ENCODE results near the gene TUBG1. TPM values are rescaled to one million over a fixed set of nuclear protein-coding genes. Genes with fewer than 3 reads are reported as not detected.
A peak's percentile ranks its signal among the peaks of the same experiment; 100 is the strongest.

TUBG1 gene
- total and polyA plus RNA-seq, 9 of the 15 experiments (the other 6 are each of a cell fraction or from before 2014, with no cell fraction given): 33.1 to 147 (median 66.0) TPM

DNA sequence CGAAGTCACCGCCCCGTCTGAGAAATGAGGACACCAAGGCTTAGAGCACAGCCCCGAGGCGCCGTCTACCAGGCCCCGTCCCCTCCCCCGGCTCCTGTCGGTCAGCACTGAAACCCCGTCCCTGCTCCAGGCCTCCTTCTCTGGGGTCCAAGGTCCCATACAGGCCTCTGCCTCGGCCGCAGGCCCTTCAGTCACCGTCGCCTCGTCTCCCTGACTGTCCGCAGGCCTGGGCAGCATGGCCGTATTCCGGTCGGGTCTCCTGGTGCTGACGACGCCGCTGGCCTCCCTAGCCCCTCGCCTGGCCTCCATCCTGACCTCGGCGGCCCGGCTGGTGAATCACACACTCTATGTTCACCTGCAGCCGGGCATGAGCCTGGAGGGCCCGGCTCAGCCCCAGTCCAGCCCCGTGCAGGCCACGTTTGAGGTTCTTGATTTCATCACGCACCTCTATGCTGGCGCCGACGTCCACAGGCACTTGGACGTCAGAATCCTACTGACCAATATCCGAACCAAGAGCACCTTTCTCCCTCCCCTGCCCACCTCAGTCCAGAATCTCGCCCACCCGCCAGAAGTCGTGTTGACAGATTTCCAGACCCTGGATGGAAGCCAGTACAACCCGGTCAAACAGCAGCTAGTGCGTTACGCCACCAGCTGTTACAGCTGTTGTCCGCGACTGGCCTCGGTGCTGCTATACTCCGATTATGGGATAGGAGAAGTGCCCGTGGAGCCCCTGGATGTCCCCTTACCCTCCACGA is 46.9 kb upstream of the TUBG1 start (continued):
- TF ChIP-seq PHTF2 (CRISPR knock-in tag; IDR thresholded peaks at IDR 0.05) (no peak), ZBTB7A (IDR thresholded peaks at IDR 0.05; ENCODE audit: borderline replicate concordance, control insufficient read depth, low read depth, low read length) (0 out of 2 replicates have a peak, but pooled peaks have one; percentile 24), EZH2 (IDR thresholded peaks at IDR 0.05; ENCODE audit: borderline replicate concordance, low read depth, low read length) (no peak), PYGO2 (tag; IDR thresholded peaks at IDR 0.05) (no peak), ZFX (CRISPR knock-in tag; IDR thresholded peaks at IDR 0.05) (peak; percentile 64), CBX8 (IDR thresholded peaks at IDR 0.05; ENCODE audit: borderline replicate concordance, extremely low read depth, low read depth, low read length, poor library complexity, severe bottlenecking) (no peak), RBM15 (IDR thresholded peaks at IDR 0.05; ENCODE audit: insufficient read depth, low read length) (no peak), ZNF79 (CRISPR knock-in tag; IDR thresholded peaks at IDR 0.05; ENCODE audit: low read depth) (no peak), ZNF324 (CRISPR knock-in tag; IDR thresholded peaks at IDR 0.05) (no peak), SAP30 (IDR thresholded peaks at IDR 0.05; ENCODE audit: borderline replicate concordance, insufficient read depth, low read depth, low read length, poor library complexity, severe bottlenecking) (peak; percentile 6), SRSF9 (IDR thresholded peaks at IDR 0.05; ENCODE audit: borderline replicate concordance, low read depth, low read length) (no peak), CBFA2T3 (IDR thresholded peaks at IDR 0.05) (0 out of 2 replicates have a peak, but pooled peaks have one; percentile 14), SMARCA4 (IDR thresholded peaks at IDR 0.05) (no peak), TAF15 (IDR thresholded peaks at IDR 0.05; ENCODE audit: low read depth, low read length) (no peak), DACH1 (IDR thresholded peaks at IDR 0.05; ENCODE audit: partially characterized antibody) (peak; percentile 81), CREM (IDR thresholded peaks at IDR 0.05; ENCODE audit: low read depth) (peak; percentile 50)
- TF ChIP-seq, protein P1, sequence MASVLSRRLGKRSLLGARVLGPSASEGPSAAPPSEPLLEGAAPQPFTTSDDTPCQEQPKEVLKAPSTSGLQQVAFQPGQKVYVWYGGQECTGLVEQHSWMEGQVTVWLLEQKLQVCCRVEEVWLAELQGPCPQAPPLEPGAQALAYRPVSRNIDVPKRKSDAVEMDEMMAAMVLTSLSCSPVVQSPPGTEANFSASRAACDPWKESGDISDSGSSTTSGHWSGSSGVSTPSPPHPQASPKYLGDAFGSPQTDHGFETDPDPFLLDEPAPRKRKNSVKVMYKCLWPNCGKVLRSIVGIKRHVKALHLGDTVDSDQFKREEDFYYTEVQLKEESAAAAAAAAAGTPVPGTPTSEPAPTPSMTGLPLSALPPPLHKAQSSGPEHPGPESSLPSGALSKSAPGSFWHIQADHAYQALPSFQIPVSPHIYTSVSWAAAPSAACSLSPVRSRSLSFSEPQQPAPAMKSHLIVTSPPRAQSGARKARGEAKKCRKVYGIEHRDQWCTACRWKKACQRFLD (CRISPR knock-in tag; IDR thresholded peaks at IDR 0.05): peak; percentile 29; the same call in 1 of the 2 replicates
- TF ChIP-seq, protein P2, sequence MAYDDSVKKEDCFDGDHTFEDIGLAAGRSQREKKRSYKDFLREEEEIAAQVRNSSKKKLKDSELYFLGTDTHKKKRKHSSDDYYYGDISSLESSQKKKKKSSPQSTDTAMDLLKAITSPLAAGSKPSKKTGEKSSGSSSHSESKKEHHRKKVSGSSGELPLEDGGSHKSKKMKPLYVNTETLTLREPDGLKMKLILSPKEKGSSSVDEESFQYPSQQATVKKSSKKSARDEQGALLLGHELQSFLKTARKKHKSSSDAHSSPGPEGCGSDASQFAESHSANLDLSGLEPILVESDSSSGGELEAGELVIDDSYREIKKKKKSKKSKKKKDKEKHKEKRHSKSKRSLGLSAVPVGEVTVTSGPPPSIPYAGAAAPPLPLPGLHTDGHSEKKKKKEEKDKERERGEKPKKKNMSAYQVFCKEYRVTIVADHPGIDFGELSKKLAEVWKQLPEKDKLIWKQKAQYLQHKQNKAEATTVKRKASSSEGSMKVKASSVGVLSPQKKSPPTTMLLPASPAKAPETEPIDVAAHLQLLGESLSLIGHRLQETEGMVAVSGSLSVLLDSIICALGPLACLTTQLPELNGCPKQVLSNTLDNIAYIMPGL (CRISPR knock-in tag; IDR thresholded peaks at IDR 0.05): peak; percentile 72; the same call in 1 of the 2 replicates
- TF ChIP-seq, protein P3, sequence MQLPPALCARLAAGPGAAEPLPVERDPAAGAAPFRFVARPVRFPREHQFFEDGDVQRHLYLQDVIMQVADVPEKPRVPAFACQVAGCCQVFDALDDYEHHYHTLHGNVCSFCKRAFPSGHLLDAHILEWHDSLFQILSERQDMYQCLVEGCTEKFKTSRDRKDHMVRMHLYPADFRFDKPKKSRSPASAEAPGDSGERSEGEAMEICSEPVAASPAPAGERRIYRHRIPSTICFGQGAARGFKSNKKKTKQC (CRISPR knock-in tag; IDR thresholded peaks at IDR 0.05): 0 out of 2 replicates have a peak, but pooled peaks have one; percentile 25
- TF ChIP-seq, protein P4, sequence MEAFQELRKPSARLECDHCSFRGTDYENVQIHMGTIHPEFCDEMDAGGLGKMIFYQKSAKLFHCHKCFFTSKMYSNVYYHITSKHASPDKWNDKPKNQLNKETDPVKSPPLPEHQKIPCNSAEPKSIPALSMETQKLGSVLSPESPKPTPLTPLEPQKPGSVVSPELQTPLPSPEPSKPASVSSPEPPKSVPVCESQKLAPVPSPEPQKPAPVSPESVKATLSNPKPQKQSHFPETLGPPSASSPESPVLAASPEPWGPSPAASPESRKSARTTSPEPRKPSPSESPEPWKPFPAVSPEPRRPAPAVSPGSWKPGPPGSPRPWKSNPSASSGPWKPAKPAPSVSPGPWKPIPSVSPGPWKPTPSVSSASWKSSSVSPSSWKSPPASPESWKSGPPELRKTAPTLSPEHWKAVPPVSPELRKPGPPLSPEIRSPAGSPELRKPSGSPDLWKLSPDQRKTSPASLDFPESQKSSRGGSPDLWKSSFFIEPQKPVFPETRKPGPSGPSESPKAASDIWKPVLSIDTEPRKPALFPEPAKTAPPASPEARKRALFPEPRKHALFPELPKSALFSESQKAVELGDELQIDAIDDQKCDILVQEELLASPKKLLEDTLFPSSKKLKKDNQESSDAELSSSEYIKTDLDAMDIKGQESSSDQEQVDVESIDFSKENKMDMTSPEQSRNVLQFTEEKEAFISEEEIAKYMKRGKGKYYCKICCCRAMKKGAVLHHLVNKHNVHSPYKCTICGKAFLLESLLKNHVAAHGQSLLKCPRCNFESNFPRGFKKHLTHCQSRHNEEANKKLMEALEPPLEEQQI (IDR thresholded peaks at IDR 0.05): no peak
